Activated naive CD4-positive, alpha-beta T cell (primary cell): ENCODE data around the gene KRT26.
A peak's percentile ranks its signal among the peaks of the same experiment; 100 is the strongest.
"Not testable (repeated sequence)": the region's sequence is repeated elsewhere in the genome, so short reads cannot be mapped to it uniquely, and the experiment has no call there.

ENCODE experiments used
- DNase-seq, 4 experiments: peaks; one replicate each; lab custom pipeline; 2025; lab: John Stamatoyannopoulos, UW

Gene KRT26

GRCh38 chr17:40794466-40794865, 22.5 kb upstream of the KRT26 start:
- DNase-seq, result no peak

GRCh38 chr17:40793832-40794231, 21.8 kb upstream of the KRT26 start:
- no peak for DNase-seq

- DNase-seq, result no peak
These were observed 19.9 kb upstream of the KRT26 start for GRCh38 chr17:40791787-40792436.

GRCh38 chr17:40791111-40791510, 19.1 kb upstream of the KRT26 start:
- no peak for DNase-seq

DNA sequence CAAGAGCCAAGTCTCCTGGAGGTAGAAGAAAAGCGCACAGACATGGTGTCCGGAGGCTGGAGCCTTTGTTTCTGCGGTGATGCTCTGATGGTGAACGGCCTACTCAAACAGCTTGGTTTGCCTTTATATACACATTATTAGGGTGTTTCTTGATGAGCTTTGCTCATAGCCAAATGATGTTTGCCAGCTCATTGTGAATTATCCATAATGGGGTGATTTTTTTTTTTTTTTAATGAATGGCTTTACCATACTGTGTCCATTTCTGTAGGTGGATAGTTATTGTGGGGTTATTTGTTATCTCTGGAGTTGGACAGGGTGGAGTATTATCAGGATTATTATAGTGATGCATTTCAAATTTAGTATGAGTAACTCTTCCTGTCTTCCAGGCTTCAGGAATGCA, 10.4 kb upstream of the KRT26 start, which contains the start of gene KRT27:
TSS of gene KRT27 (minus strand) at position 101 of the 400 bp plus-strand sequence. CDS start at position 44, 57 bp downstream.
- DNase-seq, result no peak

- DNase-seq, result peak in 2 of 4 experiments; percentile 5 to 7
These were observed 7.3 kb upstream of the KRT26 start for GRCh38 chr17:40779181-40779909.

- no peak for DNase-seq
These were observed 6.5 kb upstream of the KRT26 start for GRCh38 chr17:40778461-40778860.

DNA sequence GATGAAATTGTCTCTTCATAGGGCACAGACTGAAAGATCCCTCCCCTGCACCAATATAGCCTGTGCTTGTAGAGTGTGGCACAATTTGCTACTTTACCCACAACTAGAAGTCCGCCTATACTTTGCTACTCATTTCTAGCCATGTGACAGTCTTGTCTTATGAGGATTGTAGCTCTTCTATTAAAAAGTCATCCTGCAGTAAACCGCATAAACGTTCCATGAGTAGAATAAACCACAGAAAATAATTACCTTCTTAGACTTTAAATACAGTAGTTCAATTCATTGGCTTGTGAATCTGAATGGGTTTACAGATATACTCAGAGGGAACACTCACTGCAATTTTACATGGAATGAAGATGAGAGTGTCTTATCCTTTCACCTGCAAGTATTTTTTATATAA, 6.0 kb upstream of the KRT26 start:
- DNase-seq, result no peak

GRCh38 chr17:40777459-40777858, 5.5 kb upstream of the KRT26 start:
- no peak for DNase-seq

DNA sequence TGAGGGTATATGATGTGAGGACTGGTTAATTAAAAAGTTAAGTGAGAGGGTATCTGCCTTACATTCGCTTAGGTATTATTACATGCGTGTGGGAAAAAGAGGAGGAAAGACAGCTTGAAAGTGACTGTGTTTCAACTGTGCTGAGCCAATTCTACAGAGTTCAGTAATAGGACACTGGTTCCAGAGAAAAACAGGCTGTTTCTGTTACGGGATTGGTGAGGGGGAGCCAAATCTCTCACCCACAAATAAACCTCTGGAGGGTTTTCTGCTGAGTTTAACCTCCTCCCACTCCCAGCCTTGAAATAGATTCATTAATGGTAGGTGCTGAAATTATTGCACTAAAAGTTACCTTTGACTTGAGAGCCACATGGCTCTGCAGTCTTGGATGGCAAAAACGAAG, 3.9 kb upstream of the KRT26 start:
- no peak for DNase-seq

DNA sequence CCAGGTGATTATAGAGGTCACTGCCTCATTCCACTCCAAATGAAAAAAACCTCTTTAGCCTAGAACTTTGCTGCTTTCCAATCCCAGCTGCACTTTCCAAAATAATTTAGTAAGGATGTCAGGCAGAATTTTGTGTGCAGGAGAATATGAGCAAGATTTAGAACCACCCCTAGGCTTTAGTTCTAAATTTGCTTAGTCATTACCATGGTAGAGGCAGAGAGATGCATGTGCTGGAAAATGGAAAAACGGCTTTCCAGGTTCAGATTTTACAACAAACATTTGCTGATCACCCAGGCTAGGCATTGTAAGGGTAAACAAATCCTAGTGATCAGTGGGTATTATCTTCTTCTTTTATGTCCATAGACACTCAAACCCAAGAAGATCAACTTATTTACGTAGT, 6.3 kb downstream of the KRT26 start:
- DNase-seq, result no peak

- DNase-seq, result no peak
These were observed 8.2 kb downstream of the KRT26 start for GRCh38 chr17:40763752-40764151.

GRCh38 chr17:40760105-40761016, 11.6 kb downstream of the KRT26 start:
- no peak for DNase-seq

GRCh38 chr17:40755231-40755630, 16.8 kb downstream of the KRT26 start, which contains the start of gene KRT25:
KRT25 (minus strand) TSS chr17:40755331; CDS start chr17:40755271, 60 bp downstream.
- no peak for DNase-seq

- no peak for DNase-seq
These were observed 18.2 kb downstream of the KRT26 start for GRCh38 chr17:40753804-40754203.

DNA sequence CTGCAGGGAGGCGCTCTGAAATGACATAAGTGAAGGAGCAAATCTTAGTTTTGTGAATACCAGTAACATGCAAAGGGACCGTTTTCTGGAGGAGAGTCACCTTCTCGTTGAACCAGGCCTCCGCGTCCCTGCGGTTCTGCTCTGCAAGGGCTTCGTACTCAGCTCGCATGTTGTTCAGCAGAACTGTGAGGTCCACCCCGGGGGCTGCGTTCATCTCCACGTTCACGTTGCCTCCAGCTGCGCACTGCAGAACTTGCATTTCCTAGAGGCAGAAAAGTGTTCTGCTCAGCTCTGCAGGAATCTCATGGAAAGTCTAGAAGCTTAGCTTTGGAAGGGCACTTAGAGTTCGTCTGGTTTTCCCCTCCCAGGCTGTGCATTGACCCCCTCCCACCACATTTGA, 20.9 kb downstream of the KRT26 start:
- DNase-seq, result no peak

GRCh38 chr17:40750391-40750790, 21.6 kb downstream of the KRT26 start:
- no peak for DNase-seq

GRCh38 chr17:40748666-40749065, 23.3 kb downstream of the KRT26 start:
- DNase-seq, result not testable (repeated sequence)

DNA sequence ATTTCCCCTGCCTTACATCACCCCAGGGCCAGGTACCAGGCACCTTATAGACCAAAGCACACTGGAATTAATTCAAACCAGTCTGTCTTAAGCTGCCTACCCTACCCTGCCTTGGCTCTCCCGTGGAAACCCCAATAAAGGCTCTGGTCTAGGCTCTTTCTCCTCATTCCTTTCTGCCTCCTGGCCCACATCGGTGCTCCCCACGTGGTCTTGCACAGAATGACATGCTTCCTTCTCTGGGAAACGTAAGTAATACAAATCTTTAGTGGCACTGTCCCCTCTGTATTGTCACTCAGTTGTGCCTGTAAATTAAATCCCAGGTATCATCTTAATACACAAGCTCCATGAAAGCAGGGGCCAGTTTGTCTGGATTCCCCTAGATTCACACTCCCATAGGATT, 33.4 kb downstream of the KRT26 start:
- DNase-seq, result no peak

DNA sequence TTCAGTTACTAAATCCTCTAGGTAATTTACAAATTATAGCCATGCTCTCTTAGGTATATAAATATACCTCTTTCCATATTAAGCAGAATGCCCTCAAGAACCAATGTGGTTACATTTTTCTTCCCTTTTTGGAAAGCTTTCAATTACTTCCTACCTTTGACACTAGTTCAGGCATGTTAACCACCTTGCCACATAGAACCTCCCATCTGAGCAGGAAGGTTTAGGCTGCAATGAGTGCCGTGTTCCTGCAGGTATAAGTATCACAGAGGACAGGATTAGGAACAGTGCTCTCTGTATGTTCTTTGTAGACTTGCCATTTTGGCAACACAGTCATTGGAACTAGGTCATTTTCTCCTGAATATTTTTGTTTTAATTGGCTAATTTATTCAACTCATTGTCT, 37.0 kb downstream of the KRT26 start:
- DNase-seq, result no peak

- DNase-seq, result no peak
These were observed 38.0 kb downstream of the KRT26 start for GRCh38 chr17:40734018-40734417.

- no peak for DNase-seq
These were observed 41.0 kb downstream of the KRT26 start for GRCh38 chr17:40730970-40731369.
